SU-DHL-6 (cell line): Measurements from ENCODE around the gene IGLL5.
A peak's percentile ranks its signal among the peaks of the same experiment; 100 is the strongest.

Experiments used
- H2AFZ ChIP-seq: fragments of 200-600 bp; sonication (generic); 2 replicates; pipeline ENCODE4 v1.6.1; 2014; ENCODE audit warnings: low read depth, mild to moderate bottlenecking, moderate library complexity, mixed read lengths, antibody characterized with exemption, low read length; ENCODE audit not compliant: severe bottlenecking
- H3F3A ChIP-seq: fragments of 200-600 bp; shearing (Covaris generic); 2 replicates; pipeline ENCODE4 v1.6.0; 2016; ENCODE audit warnings: antibody characterized with exemption, mild to moderate bottlenecking; ENCODE audit not compliant: insufficient read depth
- H3K27ac ChIP-seq: fragments of 200-600 bp; sonication (generic); 2 replicates; pipeline ENCODE4 v1.5.1; 2016; ENCODE audit warnings: low read depth, mild to moderate bottlenecking, low read length, moderate library complexity, mixed read lengths
- H3K27me3 ChIP-seq: fragments of 200-600 bp; sonication (generic), shearing (Covaris generic); 2 replicates; pipeline ENCODE4 v1.6.0; 2014; ENCODE audit warnings: mild to moderate bottlenecking, low read length
- H3K36me3 ChIP-seq: fragments of 200-600 bp; sonication (generic); 2 replicates; pipeline ENCODE4 v1.6.1; 2014; ENCODE audit warnings: mild to moderate bottlenecking, low read length, mixed read lengths
- H3K4me2 ChIP-seq: fragments of 300-600, 200-600 bp; shearing (Covaris generic), sonication (generic); 2 replicates; pipeline ENCODE4 v1.6.0; 2014; ENCODE audit warnings: low read length, low read depth, mild to moderate bottlenecking; ENCODE audit not compliant: poor library complexity, severe bottlenecking
- H3K4me3 ChIP-seq: fragments of 200-600 bp; sonication (generic); 2 replicates; pipeline ENCODE4 v1.5.1; 2014; ENCODE audit warnings: antibody characterized with exemption, low read length, mild to moderate bottlenecking, mixed read lengths; ENCODE audit not compliant: insufficient read depth, poor library complexity, severe bottlenecking
- H3K79me2 ChIP-seq: fragments of 200-600 bp; sonication (generic); 2 replicates; pipeline ENCODE4 v1.6.1; 2014; ENCODE audit warnings: mild to moderate bottlenecking, low read length, moderate library complexity; ENCODE audit not compliant: insufficient read depth
- H3K9ac ChIP-seq: fragments of 200-600 bp; sonication (generic); 2 replicates; pipeline ENCODE4 v1.7.0; 2014; ENCODE audit warnings: mild to moderate bottlenecking, low read length
- H3K9me2 ChIP-seq: fragments of 200-600 bp; sonication (generic); replicated peaks from 2 replicates; pipeline ENCODE4 v1.6.1; 2014; ENCODE audit warnings: low read length; ENCODE audit not compliant: insufficient read depth
- H3K9me3 ChIP-seq: fragments of 200-600 bp; sonication (generic); 2 replicates; pipeline ENCODE4 v1.6.1; 2014; ENCODE audit warnings: low read length, mixed read lengths; ENCODE audit not compliant: insufficient read depth
- H4K20me1 ChIP-seq: fragments of 200-600 bp; sonication (generic); 2 replicates; pipeline ENCODE4 v1.6.1; 2014; ENCODE audit warnings: low read depth, mild to moderate bottlenecking, antibody characterized with exemption, low read length, moderate library complexity, mixed read lengths
- CTCF ChIP-seq: fragments of 200-600 bp; sonication (generic); IDR thresholded peaks from one replicate; pipeline ENCODE4 v1.5.1; 2017; ENCODE audit warnings: antibody characterized with exemption, mild to moderate bottlenecking, low read length, moderate library complexity; ENCODE audit not compliant: insufficient read depth, poor library complexity, severe bottlenecking
- EZH2phosphoT487 ChIP-seq: fragments of 200-600 bp; sonication (generic), shearing (Covaris generic); conservative IDR thresholded peaks from 2 replicates; pipeline ENCODE4 v1.6.1; 2018; ENCODE audit warnings: mild to moderate bottlenecking, antibody characterized with exemption, low read length, moderate library complexity, mixed read lengths

IGLL5 gene

GRCh38 chr22:22884010-22884887, 3.4 kb upstream of the IGLL5 start:
- Histone ChIP-seq H3K27ac (peak overlapping the region; percentile 98), H2AFZ (no peak overlapping the region), H3K4me2 (peak overlapping the region; percentile 65), H3K9ac (peak overlapping the region; percentile 95), H3K36me3 (peaks cover 10% of the 10 kb centered on the region; the same call in 1 of the 2 replicates), H3K27me3 (no peaks in the 10 kb centered on the region), H3K9me3 (no peaks in the 10 kb centered on the region), H3F3A (peaks cover 79% of the 10 kb centered on the region), H4K20me1 (no peaks in the 10 kb centered on the region), H3K4me3 (peak overlapping the region; percentile 31), H3K79me2 (peaks cover 41% of the 10 kb centered on the region), H3K9me2 (no peaks in the 10 kb centered on the region)
- TF ChIP-seq EZH2phosphoT487 = no peak
- TF ChIP-seq CTCF = peak; percentile 99

GRCh38 chr22:22884888-22885840, 2.5 kb upstream of the IGLL5 start:
- peak overlapping the region; percentile 95 for H3K9ac ChIP-seq
- H3K79me2 ChIP-seq = peaks cover 50% of the 10 kb centered on the region
- no peaks in the 10 kb centered on the region for H4K20me1 ChIP-seq
- H3K9me3 ChIP-seq = no peaks in the 10 kb centered on the region
- no peak overlapping the region for H2AFZ ChIP-seq
- H3F3A ChIP-seq = peaks cover 79% of the 10 kb centered on the region
- peaks cover 19% of the 10 kb centered on the region for H3K36me3 ChIP-seq
- H3K27ac ChIP-seq = peak overlapping the region; percentile 98
- TF ChIP-seq CTCF (no peak), EZH2phosphoT487 (0 out of 2 replicates have a peak, but pooled peaks have one; percentile 89)
- no peaks in the 10 kb centered on the region for H3K9me2 ChIP-seq
- H3K27me3 ChIP-seq = no peaks in the 10 kb centered on the region
- peak overlapping the region; percentile 31 for H3K4me3 ChIP-seq
- H3K4me2 ChIP-seq = peak overlapping the region; percentile 97

- peak overlapping the region; percentile 97 for H3K4me2 ChIP-seq
- TF ChIP-seq EZH2phosphoT487 (no peak), CTCF (no peak)
- H3K9me2 ChIP-seq = no peaks in the 10 kb centered on the region
- peaks cover 79% of the 10 kb centered on the region for H3F3A ChIP-seq
- H3K27ac ChIP-seq = peak overlapping the region; percentile 98
- peak overlapping the region; percentile 70 for H3K4me3 ChIP-seq
- H3K36me3 ChIP-seq = peaks cover 33% of the 10 kb centered on the region
- H4K20me1 ChIP-seq = no peaks in the 10 kb centered on the region
- H3K9ac ChIP-seq = peak overlapping the region; percentile 95
- no peaks in the 10 kb centered on the region for H3K27me3 ChIP-seq
- no peak overlapping the region for H2AFZ ChIP-seq
- H3K9me3 ChIP-seq = no peaks in the 10 kb centered on the region
- H3K79me2 ChIP-seq = peaks cover 64% of the 10 kb centered on the region
Measured at GRCh38 chr22:22886546-22886945, 1.1 kb upstream of the IGLL5 start.
